Hepatocyte (in vitro differentiated cells): Measurements from ENCODE around the gene D2HGDH. TPM values are rescaled to one million over a fixed set of nuclear protein-coding genes. Genes with fewer than 3 reads are reported as not detected.
"Not testable (repeated sequence)": the region's sequence is repeated elsewhere in the genome, so short reads cannot be mapped to it uniquely, and the experiment has no call there.

Source experiments
- DNase-seq: peaks from one replicate; pipeline ENCODE4 v3.0.0-alpha.2; 2016; ENCODE audit warnings: low spot score
- H2AFZ ChIP-seq: fragments of 200-600 bp; sonication (generic); 2 replicates; pipeline ENCODE4 v1.6.0; 2016; ENCODE audit warnings: antibody characterized with exemption, mild to moderate bottlenecking
- H3K27ac ChIP-seq: fragments of 200-600 bp; sonication (generic); 2 replicates; pipeline ENCODE4 v1.5.1; 2016; ENCODE audit warnings: mild to moderate bottlenecking
- H3K27me3 ChIP-seq: fragments of 200-600 bp; sonication (generic); 2 replicates; pipeline ENCODE4 v1.6.1; 2016
- H3K36me3 ChIP-seq: fragments of 200-600 bp; sonication (generic); replicated peaks from 2 replicates; pipeline ENCODE4 v1.5.1; 2016; ENCODE audit warnings: low read depth; ENCODE audit not compliant: insufficient read depth
- H3K4me1 ChIP-seq: fragments of 200-600 bp; sonication (generic); 2 replicates; pipeline ENCODE4 v1.5.1; 2016; ENCODE audit warnings: mild to moderate bottlenecking, moderate library complexity; ENCODE audit not compliant: insufficient read depth
- H3K4me2 ChIP-seq: fragments of 200-600 bp; sonication (generic); 2 replicates; pipeline ENCODE4 v1.6.0; 2016
- H3K4me3 ChIP-seq: fragments of 200-600 bp; sonication (generic); 2 replicates; pipeline ENCODE4 v1.5.1; 2016; ENCODE audit warnings: mild to moderate bottlenecking
- H3K79me2 ChIP-seq: fragments of 200-600 bp; sonication (generic); 2 replicates; pipeline ENCODE4 v1.6.0; 2017; ENCODE audit warnings: mild to moderate bottlenecking
- H3K9me2 ChIP-seq: fragments of 200-600 bp; sonication (generic); replicated peaks from 2 replicates; pipeline ENCODE4 v1.6.0; 2017; ENCODE audit warnings: mild to moderate bottlenecking; ENCODE audit not compliant: insufficient read depth
- H3K9me3 ChIP-seq: fragments of 200-600 bp; sonication (generic); 2 replicates; pipeline ENCODE4 v1.5.1; 2016; ENCODE audit warnings: low read depth, mild to moderate bottlenecking
- H4K20me1 ChIP-seq: fragments of 200-600 bp; sonication (generic); 2 replicates; pipeline ENCODE4 v1.6.0; 2016; ENCODE audit warnings: mild to moderate bottlenecking; ENCODE audit not compliant: insufficient read depth, poor library complexity, severe bottlenecking
- EZH2 ChIP-seq: fragments of 200-600 bp; sonication (generic); IDR thresholded peaks from 2 replicates; pipeline ENCODE4 v1.6.1; 2016; ENCODE audit warnings: antibody characterized with exemption, mild to moderate bottlenecking, borderline replicate concordance
- EZH2phosphoT487 ChIP-seq: fragments of 200-600 bp; sonication (generic); IDR thresholded peaks from one replicate; pipeline ENCODE4 v1.6.1; 2018; ENCODE audit warnings: antibody characterized with exemption, mild to moderate bottlenecking, low read depth, moderate library complexity; ENCODE audit not compliant: unreplicated experiment, severe bottlenecking
- WGBS: methylation state at CpG from one replicate; pipeline ENCODE4 v1.1.6; 2016; ENCODE audit warnings: low lambda C conversion rate; ENCODE audit errors: missing lambda C conversion rate; 5-methylcytosine and 5-hydroxymethylcytosine counted together
- polyA plus RNA-seq: library from polyadenylated mRNA; unstranded; fragments of >200 nt; fragmentation: Nextera tagmentation; extraction: Ambion mirVana; gene quantifications from 2 replicates; pipeline ENCODE4 v1.2.1, GENCODE V29; 2016
- total RNA-seq: library from RNA; depleted of rRNA; stranded (reverse); fragments of >200 nt; gene quantifications from 2 replicates; pipeline ENCODE4 v1.2.3, GENCODE V29; 2014
- TF ChIP-seq, protein P1 (sequence below): fragments of 200-600 bp; sonication (generic); IDR thresholded peaks from 2 replicates; pipeline ENCODE4 v1.5.1; 2016; ENCODE audit warnings: antibody characterized with exemption, mild to moderate bottlenecking; ENCODE audit not compliant: poor library complexity

The D2HGDH gene
- total and polyA plus RNA-seq, 2 experiments from 2014 or later = 12.9 to 41.2 TPM

DNA sequence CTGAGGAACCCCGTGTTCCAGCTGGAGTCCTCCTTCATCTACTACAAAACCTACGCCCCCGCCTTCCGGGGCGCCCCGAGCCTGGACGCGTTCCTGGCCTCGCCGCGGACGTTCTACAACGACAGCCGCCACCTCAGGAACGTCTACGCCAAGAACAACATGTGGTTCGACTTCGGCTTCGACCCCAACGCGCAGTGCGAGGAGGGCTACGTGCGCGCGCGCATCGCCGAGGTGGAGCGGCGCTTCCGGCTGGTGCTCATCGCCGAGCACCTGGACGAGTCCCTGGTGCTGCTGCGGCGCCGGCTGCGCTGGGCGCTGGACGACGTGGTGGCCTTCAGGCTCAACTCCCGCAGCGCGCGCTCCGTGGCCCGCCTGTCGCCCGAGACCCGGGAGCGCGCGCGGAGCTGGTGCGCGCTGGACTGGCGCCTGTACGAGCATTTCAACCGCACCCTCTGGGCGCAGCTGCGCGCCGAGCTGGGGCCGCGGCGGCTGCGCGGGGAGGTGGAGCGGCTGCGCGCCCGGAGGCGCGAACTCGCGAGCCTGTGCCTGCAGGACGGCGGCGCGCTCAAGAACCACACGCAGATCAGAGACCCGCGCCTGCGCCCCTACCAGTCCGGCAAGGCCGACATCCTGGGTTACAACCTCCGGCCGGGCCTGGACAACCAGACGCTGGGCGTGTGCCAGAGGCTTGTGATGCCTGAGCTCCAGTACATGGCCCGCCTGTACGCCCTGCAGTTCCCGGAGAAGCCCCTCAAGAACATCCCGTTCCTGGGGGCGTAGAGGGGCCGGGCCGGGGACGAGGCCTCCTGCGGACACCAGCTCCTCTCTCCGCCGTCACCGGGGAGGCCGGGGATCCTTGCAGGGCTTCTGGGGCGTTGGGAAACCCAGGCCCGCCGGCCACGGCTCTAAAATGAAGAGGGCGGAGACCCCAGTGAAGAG, 69.2 kb downstream of the D2HGDH start:
- H3K27ac ChIP-seq = peak overlapping the region; percentile 40
- H3K4me1 ChIP-seq = peaks cover 16% of the 10 kb centered on the region
- DNase-seq = peak; percentile 59
- H3K4me2 ChIP-seq = peak overlapping the region; percentile 77
- H3K79me2 ChIP-seq = no peaks in the 10 kb centered on the region
- no peak overlapping the region for H2AFZ ChIP-seq
- H3K9me2 ChIP-seq = no peaks in the 10 kb centered on the region
- H3K9me3 ChIP-seq = no peaks in the 10 kb centered on the region
- no peaks in the 10 kb centered on the region for H3K27me3 ChIP-seq
- WGBS = 40% methylated on average over 108 of the region's 109 CpGs
- H3K36me3 ChIP-seq = no peaks in the 10 kb centered on the region
- TF ChIP-seq, protein P1, sequence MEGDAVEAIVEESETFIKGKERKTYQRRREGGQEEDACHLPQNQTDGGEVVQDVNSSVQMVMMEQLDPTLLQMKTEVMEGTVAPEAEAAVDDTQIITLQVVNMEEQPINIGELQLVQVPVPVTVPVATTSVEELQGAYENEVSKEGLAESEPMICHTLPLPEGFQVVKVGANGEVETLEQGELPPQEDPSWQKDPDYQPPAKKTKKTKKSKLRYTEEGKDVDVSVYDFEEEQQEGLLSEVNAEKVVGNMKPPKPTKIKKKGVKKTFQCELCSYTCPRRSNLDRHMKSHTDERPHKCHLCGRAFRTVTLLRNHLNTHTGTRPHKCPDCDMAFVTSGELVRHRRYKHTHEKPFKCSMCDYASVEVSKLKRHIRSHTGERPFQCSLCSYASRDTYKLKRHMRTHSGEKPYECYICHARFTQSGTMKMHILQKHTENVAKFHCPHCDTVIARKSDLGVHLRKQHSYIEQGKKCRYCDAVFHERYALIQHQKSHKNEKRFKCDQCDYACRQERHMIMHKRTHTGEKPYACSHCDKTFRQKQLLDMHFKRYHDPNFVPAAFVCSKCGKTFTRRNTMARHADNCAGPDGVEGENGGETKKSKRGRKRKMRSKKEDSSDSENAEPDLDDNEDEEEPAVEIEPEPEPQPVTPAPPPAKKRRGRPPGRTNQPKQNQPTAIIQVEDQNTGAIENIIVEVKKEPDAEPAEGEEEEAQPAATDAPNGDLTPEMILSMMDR = no peak
- TF ChIP-seq EZH2phosphoT487 = no peak
- TF ChIP-seq EZH2 = no peak
- no peaks in the 10 kb centered on the region for H4K20me1 ChIP-seq
- no peak overlapping the region for H3K4me3 ChIP-seq

DNA sequence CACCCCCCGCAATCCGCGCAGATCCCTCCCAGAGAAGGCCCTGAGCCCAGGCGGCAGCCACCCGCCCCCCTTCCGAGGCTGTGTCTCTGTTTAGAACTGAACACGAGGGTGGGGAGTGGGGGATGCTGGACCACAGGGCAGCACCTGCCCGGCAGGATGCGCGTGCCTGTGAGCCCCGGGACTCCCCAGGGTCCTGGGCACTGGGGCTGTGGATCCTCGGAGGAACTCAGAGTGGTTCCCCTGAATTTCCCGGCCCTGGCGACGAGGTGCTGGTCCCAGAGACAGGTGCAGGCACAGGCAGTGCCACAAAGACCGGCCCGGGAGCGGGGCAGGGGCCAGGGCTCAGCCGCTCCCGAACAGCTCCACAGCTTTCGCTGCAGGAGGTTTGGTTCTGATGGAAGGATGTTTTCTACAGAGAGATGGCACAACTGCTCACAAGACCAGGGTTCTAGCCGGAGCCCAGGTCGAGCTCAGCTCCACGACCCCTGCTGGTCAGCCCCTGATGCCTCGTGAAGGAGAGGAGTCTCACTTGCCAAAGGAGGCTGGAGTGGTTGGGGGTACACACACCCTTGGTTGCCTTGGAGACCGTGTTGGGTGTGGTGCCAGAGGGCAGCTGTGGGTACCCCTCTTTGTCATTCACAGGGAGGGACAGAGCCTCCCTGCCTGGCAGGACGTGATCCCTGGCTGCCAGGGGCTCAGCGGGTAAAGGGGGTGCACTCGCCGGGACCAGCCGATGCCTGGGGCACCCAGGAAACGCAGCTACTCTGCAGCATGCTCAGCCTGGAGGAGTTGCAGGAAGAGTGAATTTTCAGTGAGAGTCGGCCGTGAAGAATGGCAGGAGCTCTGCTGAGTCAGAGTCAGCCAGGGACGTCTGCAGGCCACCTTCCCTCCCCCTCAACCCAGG, 70.1 kb downstream of the D2HGDH start:
- H2AFZ ChIP-seq = no peak overlapping the region
- no peaks in the 10 kb centered on the region for H4K20me1 ChIP-seq
- H3K27me3 ChIP-seq = no peaks in the 10 kb centered on the region
- H3K9me2 ChIP-seq = no peaks in the 10 kb centered on the region
- no peak overlapping the region for H3K4me3 ChIP-seq
- peak; percentile 35 for DNase-seq
- peak overlapping the region; percentile 77 for H3K4me2 ChIP-seq
- H3K79me2 ChIP-seq = no peaks in the 10 kb centered on the region
- H3K36me3 ChIP-seq = no peaks in the 10 kb centered on the region
- H3K4me1 ChIP-seq = peaks cover 24% of the 10 kb centered on the region
- H3K9me3 ChIP-seq = no peaks in the 10 kb centered on the region
- TF ChIP-seq, protein P1 = no peak
- TF ChIP-seq EZH2phosphoT487 (no peak), EZH2 (no peak)
- H3K27ac ChIP-seq = peak overlapping the region; percentile 40
- WGBS = 67% methylated on average over 32 of the region's 35 CpGs

DNA sequence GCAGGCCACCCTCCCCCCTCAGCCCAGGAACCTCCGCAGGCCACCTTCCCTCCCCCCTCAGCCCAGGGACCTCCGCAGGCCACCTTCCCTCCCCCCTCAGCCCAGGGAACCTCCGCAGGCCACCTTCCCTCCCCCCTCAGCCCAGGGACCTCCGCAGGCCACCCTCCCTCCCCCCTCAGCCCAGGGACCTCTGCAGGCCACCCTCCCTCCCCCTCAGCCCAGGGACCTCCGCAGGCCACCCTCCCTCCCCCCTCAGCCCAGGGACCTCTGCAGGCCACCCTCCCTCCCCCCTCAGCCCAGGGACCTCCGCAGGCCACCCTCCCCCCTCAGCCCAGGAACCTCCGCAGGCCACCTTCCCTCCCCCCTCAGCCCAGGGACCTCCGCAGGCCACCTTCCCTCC, 71.8 kb downstream of the D2HGDH start:
- H3K36me3 ChIP-seq, H4K20me1 ChIP-seq, H3K79me2 ChIP-seq, H3K27ac ChIP-seq, DNase-seq, H3K4me2 ChIP-seq, H3K4me3 ChIP-seq, H3K9me2 ChIP-seq, H3K27me3 ChIP-seq, H3K9me3 ChIP-seq, H2AFZ ChIP-seq: not testable (repeated sequence)
- H3K4me1 ChIP-seq = peaks cover 24% of the 10 kb centered on the region
- WGBS = no CpG with 5 or more reads among the region's 8 CpGs
